Dendritic cell treated with granulocyte-macrophage colony-stimulating factor and Interleukin-4, amounts not matched to agents 40 ng/mL and 50 ng/mL, for 4 days (primary cell): ENCODE measurements around the gene CHST11.

ENCODE experiments used
- H3K27ac Mint-ChIP-seq: one replicate; pipeline ENCODE4 v1.8.0; 2022; ENCODE audit warnings: mild to moderate bottlenecking, mixed read lengths
- H3K27me3 Mint-ChIP-seq: one replicate; pipeline ENCODE4 v1.8.0; 2022; ENCODE audit warnings: mild to moderate bottlenecking, mixed read lengths
- H3K36me3 Mint-ChIP-seq: one replicate; pipeline ENCODE4 v1.8.0; 2022; ENCODE audit warnings: low read depth, mixed read lengths
- H3K4me1 Mint-ChIP-seq: one replicate; pipeline ENCODE4 v1.8.0; 2022; ENCODE audit warnings: low read depth, mixed read lengths
- H3K4me3 Mint-ChIP-seq: one replicate; pipeline ENCODE4 v1.8.0; 2022; ENCODE audit warnings: mild to moderate bottlenecking, moderate library complexity, mixed read lengths
- H3K9me3 Mint-ChIP-seq: one replicate; pipeline ENCODE4 v1.8.0; 2022; ENCODE audit warnings: mixed read lengths
- intact Hi-C: fragments of 100-400 bp; cut with micrococcal nuclease; formaldehyde crosslinking; loops from one replicate; pipeline ENCODE4 v1.15.0; 2022

The CHST11 gene

GRCh38 chr12:104459368-104459909 lies 2.7 kb downstream of the CHST11 start:
- Mint-ChIP-seq H3K36me3 (peaks cover 55% of the 10 kb centered on the region), H3K4me3 (peak overlapping the region; percentile 100), H3K9me3 (no peaks in the 10 kb centered on the region), H3K4me1 (peaks cover 57% of the 10 kb centered on the region), H3K27ac (peak overlapping the region; percentile 91), H3K27me3 (no peaks in the 10 kb centered on the region)
- intact Hi-C loops = loop anchor here (5.0 kb wide), 2 partner anchors 33 to 88 kb away; no protein-coding TSS in a partner anchor

GRCh38 chr12:104460041-104460719 lies 3.4 kb downstream of the CHST11 start:
- H3K4me1 Mint-ChIP-seq = peaks cover 59% of the 10 kb centered on the region
- peak overlapping the region; percentile 91 for H3K27ac Mint-ChIP-seq
- intact Hi-C loops = no loop called here

GRCh38 chr12:104460973-104461698 lies 4.4 kb downstream of the CHST11 start:
- peak overlapping the region; percentile 91 for H3K27ac Mint-ChIP-seq
- intact Hi-C loops = no loop called here
- H3K36me3 Mint-ChIP-seq = peaks cover 62% of the 10 kb centered on the region
- no peaks in the 10 kb centered on the region for H3K9me3 Mint-ChIP-seq
- peak overlapping the region; percentile 100 for H3K4me3 Mint-ChIP-seq
- no peaks in the 10 kb centered on the region for H3K27me3 Mint-ChIP-seq
- H3K4me1 Mint-ChIP-seq = peaks cover 60% of the 10 kb centered on the region

More at GRCh38 chr12:104460041-104460719, 3.4 kb downstream of the CHST11 start:
- Mint-ChIP-seq H3K36me3 (peaks cover 62% of the 10 kb centered on the region), H3K9me3 (no peaks in the 10 kb centered on the region), H3K27me3 (no peaks in the 10 kb centered on the region), H3K4me3 (peak overlapping the region; percentile 100)

DNA sequence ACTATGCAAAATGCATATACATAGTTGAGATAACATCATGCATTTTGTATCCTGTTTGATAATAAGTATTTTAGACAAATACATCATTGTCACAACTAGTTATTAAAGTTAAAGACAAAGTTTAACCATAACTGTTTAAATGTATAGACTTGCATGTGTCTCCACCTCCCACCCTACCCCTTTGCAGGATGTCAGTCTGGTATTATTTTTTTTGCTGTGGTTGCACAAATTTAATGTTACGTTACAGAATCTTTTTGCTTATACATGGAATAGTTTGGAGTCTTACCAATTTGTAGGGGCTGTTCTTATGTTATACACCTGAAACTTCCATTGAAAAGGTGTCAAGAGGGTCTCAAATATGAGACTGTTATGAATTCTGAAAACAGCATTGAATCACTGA lies 5.6 kb downstream of the CHST11 start:
- peaks cover 66% of the 10 kb centered on the region for H3K4me1 Mint-ChIP-seq
- peak overlapping the region; percentile 11 for H3K4me3 Mint-ChIP-seq
- H3K27me3 Mint-ChIP-seq = no peaks in the 10 kb centered on the region
- intact Hi-C loops = loop anchor here (2.0 kb wide), 1 partner anchor 18 kb away; no protein-coding TSS in a partner anchor
- H3K9me3 Mint-ChIP-seq = no peaks in the 10 kb centered on the region
- peaks cover 55% of the 10 kb centered on the region for H3K36me3 Mint-ChIP-seq
- peak overlapping the region; percentile 92 for H3K27ac Mint-ChIP-seq

DNA sequence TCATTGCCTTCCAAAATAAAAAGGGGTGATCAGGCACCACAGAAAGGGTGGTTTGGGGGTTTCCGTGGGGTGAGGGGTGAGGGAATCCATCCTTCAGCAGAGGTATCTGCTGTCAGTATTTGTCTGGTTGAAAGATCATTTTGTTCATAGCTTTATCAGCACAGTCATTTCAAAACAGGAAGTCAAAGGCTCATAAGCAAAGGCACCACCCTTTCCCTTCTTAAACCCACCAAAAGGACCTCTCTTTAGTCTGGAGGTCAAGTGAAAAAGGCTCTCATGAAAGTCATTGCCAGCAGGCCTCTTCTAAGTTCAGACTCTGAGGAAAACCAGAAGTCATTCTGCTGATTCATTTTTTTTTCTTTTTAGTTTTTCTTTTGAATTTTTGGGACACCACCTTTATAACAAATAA lies 6.2 kb downstream of the CHST11 start:
- H3K27ac Mint-ChIP-seq = peak overlapping the region; percentile 92
- H3K4me1 Mint-ChIP-seq = peaks cover 72% of the 10 kb centered on the region
- no peaks in the 10 kb centered on the region for H3K9me3 Mint-ChIP-seq
- H3K27me3 Mint-ChIP-seq = no peaks in the 10 kb centered on the region
- peak overlapping the region; percentile 58 for H3K4me3 Mint-ChIP-seq
- intact Hi-C loops = loop anchor here (2.0 kb wide), 1 partner anchor 18 kb away; no protein-coding TSS in a partner anchor
- peaks cover 53% of the 10 kb centered on the region for H3K36me3 Mint-ChIP-seq

- peak overlapping the region; percentile 92 for H3K27ac Mint-ChIP-seq
- H3K4me3 Mint-ChIP-seq = peak overlapping the region; percentile 58
- H3K9me3 Mint-ChIP-seq = no peaks in the 10 kb centered on the region
- no peaks in the 10 kb centered on the region for H3K27me3 Mint-ChIP-seq
- peaks cover 76% of the 10 kb centered on the region for H3K4me1 Mint-ChIP-seq
- peaks cover 53% of the 10 kb centered on the region for H3K36me3 Mint-ChIP-seq
- intact Hi-C loops = loop anchor here (2.0 kb wide), 1 partner anchor 17 kb away; no protein-coding TSS in a partner anchor
Measured at GRCh38 chr12:104463368-104463767, 6.6 kb downstream of the CHST11 start.

- H3K27ac Mint-ChIP-seq = peak overlapping the region; percentile 92
- H3K36me3 Mint-ChIP-seq = peaks cover 48% of the 10 kb centered on the region
- H3K9me3 Mint-ChIP-seq = no peaks in the 10 kb centered on the region
- intact Hi-C loops = no loop called here
- H3K4me3 Mint-ChIP-seq = peak overlapping the region; percentile 4
- H3K27me3 Mint-ChIP-seq = no peaks in the 10 kb centered on the region
- peaks cover 89% of the 10 kb centered on the region for H3K4me1 Mint-ChIP-seq
Measured at GRCh38 chr12:104464899-104465298, 8.2 kb downstream of the CHST11 start.

GRCh38 chr12:104466709-104467345 lies 10.1 kb downstream of the CHST11 start:
- intact Hi-C loops = no loop called here
- Mint-ChIP-seq H3K27ac (peak overlapping the region; percentile 92), H3K9me3 (no peaks in the 10 kb centered on the region), H3K4me1 (peaks cover 91% of the 10 kb centered on the region), H3K36me3 (peaks cover 61% of the 10 kb centered on the region), H3K27me3 (no peaks in the 10 kb centered on the region), H3K4me3 (no peak overlapping the region)

DNA sequence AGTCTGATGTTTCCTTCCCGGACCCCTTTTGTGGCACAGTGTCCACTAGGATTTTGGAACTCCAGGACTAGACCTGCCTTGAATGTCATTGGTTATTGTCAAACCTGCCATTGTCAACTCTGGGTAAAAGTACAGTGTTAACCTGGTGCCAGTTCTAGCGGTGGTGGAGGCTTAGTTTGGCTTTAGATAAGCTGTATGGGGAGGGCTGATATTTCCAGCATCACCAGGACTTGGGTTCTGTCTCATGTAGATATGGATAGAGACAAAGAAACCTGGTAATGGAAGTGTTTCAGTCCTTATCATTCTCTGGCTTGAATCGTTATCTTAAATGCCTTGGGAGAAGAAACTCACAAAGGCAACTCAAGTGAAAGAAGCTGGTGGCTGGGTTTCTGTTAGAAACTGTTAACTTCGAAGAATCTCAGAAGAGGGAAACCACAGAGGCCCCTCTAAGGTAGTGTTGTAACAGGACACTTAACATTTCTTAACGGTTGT lies 10.6 kb downstream of the CHST11 start:
- H3K27me3 Mint-ChIP-seq = no peaks in the 10 kb centered on the region
- intact Hi-C loops = no loop called here
- H3K4me3 Mint-ChIP-seq = no peak overlapping the region
- H3K27ac Mint-ChIP-seq = no peak overlapping the region
- H3K4me1 Mint-ChIP-seq = peaks cover 91% of the 10 kb centered on the region
- no peaks in the 10 kb centered on the region for H3K9me3 Mint-ChIP-seq
- H3K36me3 Mint-ChIP-seq = peaks cover 61% of the 10 kb centered on the region

- Mint-ChIP-seq H3K4me3 (no peak overlapping the region), H3K9me3 (no peaks in the 10 kb centered on the region), H3K4me1 (peaks cover 91% of the 10 kb centered on the region), H3K27ac (no peak overlapping the region), H3K27me3 (no peaks in the 10 kb centered on the region), H3K36me3 (peaks cover 65% of the 10 kb centered on the region)
- intact Hi-C loops = no loop called here
Measured at GRCh38 chr12:104468371-104468770, 11.6 kb downstream of the CHST11 start.

GRCh38 chr12:104469066-104469465 lies 12.3 kb downstream of the CHST11 start:
- H3K27ac Mint-ChIP-seq = no peak overlapping the region
- intact Hi-C loops = no loop called here
- H3K9me3 Mint-ChIP-seq = no peaks in the 10 kb centered on the region
- peaks cover 92% of the 10 kb centered on the region for H3K4me1 Mint-ChIP-seq
- H3K4me3 Mint-ChIP-seq = no peak overlapping the region
- H3K36me3 Mint-ChIP-seq = peaks cover 62% of the 10 kb centered on the region
- H3K27me3 Mint-ChIP-seq = no peaks in the 10 kb centered on the region

DNA sequence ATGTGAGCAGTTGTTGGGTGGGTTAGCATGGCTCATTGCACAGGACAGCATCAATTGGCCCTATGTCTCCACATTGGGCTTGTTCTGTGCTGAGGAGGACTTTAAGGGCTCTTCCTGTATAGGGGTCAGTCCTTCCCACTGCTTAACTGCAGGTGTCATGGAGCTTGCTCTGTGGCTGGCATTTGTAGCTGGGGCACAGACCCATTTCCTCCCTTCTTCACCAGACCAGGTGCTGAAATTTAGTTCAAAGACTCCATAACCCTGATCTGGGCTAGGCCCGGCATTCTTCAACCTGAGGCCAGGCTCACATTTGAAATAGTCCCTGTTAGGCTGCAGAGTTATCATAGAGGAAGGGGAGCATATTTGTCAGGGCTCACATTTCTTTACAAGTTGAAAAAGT lies 12.8 kb downstream of the CHST11 start:
- H3K36me3 Mint-ChIP-seq = peaks cover 59% of the 10 kb centered on the region
- H3K4me3 Mint-ChIP-seq = no peak overlapping the region
- H3K27ac Mint-ChIP-seq = no peak overlapping the region
- H3K4me1 Mint-ChIP-seq = peaks cover 93% of the 10 kb centered on the region
- H3K27me3 Mint-ChIP-seq = no peaks in the 10 kb centered on the region
- no peaks in the 10 kb centered on the region for H3K9me3 Mint-ChIP-seq
- intact Hi-C loops = no loop called here

DNA sequence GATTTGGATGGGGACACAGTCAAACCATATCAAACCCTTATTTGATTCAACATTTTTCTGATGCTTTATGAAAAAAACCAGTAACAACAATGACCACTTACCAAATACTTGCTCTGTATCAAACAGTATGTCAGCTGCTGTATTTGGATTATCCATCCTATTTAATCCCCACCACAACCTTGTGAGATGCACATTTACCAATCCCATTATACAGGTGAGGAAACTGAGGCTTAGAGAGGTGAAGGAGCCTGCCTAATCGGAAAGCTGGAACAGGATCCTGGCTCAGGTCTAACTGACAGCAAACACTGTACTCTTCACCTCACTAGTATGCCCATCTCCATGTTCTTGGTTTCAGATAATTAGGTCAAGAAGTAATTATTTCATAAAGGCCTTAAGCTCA lies 13.8 kb downstream of the CHST11 start:
- intact Hi-C loops = no loop called here
- Mint-ChIP-seq H3K27ac (peak overlapping the region; percentile 16), H3K4me3 (no peak overlapping the region), H3K9me3 (no peaks in the 10 kb centered on the region), H3K27me3 (no peaks in the 10 kb centered on the region), H3K36me3 (peaks cover 53% of the 10 kb centered on the region), H3K4me1 (peaks cover 93% of the 10 kb centered on the region)
